Mesothelial cell of epicardium (in vitro differentiated cells): ENCODE measurements around the gene KLHDC8B. TPM values are rescaled to one million over a fixed set of nuclear protein-coding genes. Genes with fewer than 3 reads are reported as not detected.
A peak's percentile ranks its signal among the peaks of the same experiment; 100 is the strongest.
"Not testable (repeated sequence)": the region's sequence is repeated elsewhere in the genome, so short reads cannot be mapped to it uniquely, and the experiment has no call there.

Source experiments
- DNase-seq, 2 experiments: peaks; one replicate each; pipeline ENCODE4 v3.0.0; 2021; ENCODE audit warnings: low spot score in 2 of 2; ENCODE audit not compliant: unreplicated experiment in 2 of 2
- H3K27ac Mint-ChIP-seq: 2 replicates; pipeline ENCODE4 v1.8.0; 2021; ENCODE audit warnings: mixed read lengths
- H3K27me3 Mint-ChIP-seq: 2 replicates; pipeline ENCODE4 v1.8.0; 2021; ENCODE audit warnings: low read depth, mixed read lengths
- H3K36me3 Mint-ChIP-seq: 2 replicates; pipeline ENCODE4 v1.8.0; 2021; ENCODE audit warnings: mixed read lengths
- H3K4me1 Mint-ChIP-seq: 2 replicates; pipeline ENCODE4 v1.8.0; 2021; ENCODE audit warnings: mixed read lengths
- H3K4me3 Mint-ChIP-seq: 2 replicates; pipeline ENCODE4 v1.8.0; 2021; ENCODE audit warnings: mild to moderate bottlenecking, moderate library complexity, mixed read lengths
- H3K9me3 Mint-ChIP-seq: 2 replicates; pipeline ENCODE4 v1.8.0; 2021; ENCODE audit warnings: mixed read lengths
- CTCF ChIP-seq: fragments of 200-600 bp; sonication (generic); IDR thresholded peaks from one replicate; pipeline ENCODE4 v1.5.0; 2021; ENCODE audit warnings: antibody characterized with exemption; ENCODE audit not compliant: unreplicated experiment
- total RNA-seq: library from RNA; stranded (reverse); gene quantifications from 3 replicates; pipeline ENCODE4 v1.2.1, GENCODE V29; 2021

The KLHDC8B gene
- total RNA-seq, 1 donor from 2014 or later = 55.5 TPM

DNA sequence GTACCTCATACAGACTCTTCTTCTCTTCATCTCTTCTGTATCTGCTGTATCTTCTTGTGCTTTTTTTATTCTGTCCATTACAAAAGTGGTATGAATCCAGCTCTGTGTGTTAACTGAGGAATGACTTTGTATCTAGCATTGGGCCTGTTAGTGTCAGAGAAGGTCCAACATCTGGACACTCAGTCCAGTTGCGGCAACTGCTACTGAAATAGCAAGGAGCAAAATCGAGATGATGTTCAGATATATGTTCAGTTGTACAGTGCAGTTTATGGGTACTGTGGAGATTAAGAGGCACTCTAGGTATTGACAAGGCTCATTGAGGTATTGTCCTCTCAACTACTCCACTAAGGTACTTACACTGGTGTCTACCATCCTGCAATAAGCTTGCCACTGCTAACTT, 42.6 kb downstream of the KLHDC8B start:
- H3K36me3 Mint-ChIP-seq = peaks cover 10% of the 10 kb centered on the region
- H3K27ac Mint-ChIP-seq = no peak overlapping the region
- peaks cover 22% of the 10 kb centered on the region for H3K9me3 Mint-ChIP-seq
- H3K27me3 Mint-ChIP-seq = no peaks in the 10 kb centered on the region
- peaks cover 3% of the 10 kb centered on the region for H3K4me1 Mint-ChIP-seq
- no peak for TF ChIP-seq CTCF
- DNase-seq = no peak
- no peak overlapping the region for H3K4me3 Mint-ChIP-seq

- peaks cover 28% of the 10 kb centered on the region for H3K9me3 Mint-ChIP-seq
- H3K4me3 Mint-ChIP-seq, DNase-seq, H3K27ac Mint-ChIP-seq, H3K4me1 Mint-ChIP-seq, H3K27me3 Mint-ChIP-seq: not testable (repeated sequence)
- peaks cover 18% of the 10 kb centered on the region for H3K36me3 Mint-ChIP-seq
Observed at GRCh38 chr3:49216687-49217086, 45.3 kb downstream of the KLHDC8B start.

DNA sequence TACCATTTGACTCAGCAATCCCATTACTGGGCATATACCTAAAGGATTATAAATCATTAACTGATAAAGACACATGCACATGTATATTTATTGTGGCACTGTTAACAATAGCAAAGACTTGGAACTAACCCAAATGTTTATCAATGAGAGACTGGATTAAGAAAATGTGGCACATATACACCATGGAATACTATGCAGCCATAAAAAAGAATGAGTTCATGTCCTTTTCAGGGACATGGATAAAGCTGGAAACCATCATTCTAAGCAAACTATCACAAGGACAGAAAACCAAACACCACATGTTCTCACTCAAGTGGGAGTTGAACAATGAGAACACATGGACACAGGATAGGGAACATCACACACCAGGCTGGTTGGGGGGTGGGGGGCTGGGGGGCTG, 45.7 kb downstream of the KLHDC8B start:
- not testable (repeated sequence) for H3K4me1 Mint-ChIP-seq, H3K4me3 Mint-ChIP-seq

DNA sequence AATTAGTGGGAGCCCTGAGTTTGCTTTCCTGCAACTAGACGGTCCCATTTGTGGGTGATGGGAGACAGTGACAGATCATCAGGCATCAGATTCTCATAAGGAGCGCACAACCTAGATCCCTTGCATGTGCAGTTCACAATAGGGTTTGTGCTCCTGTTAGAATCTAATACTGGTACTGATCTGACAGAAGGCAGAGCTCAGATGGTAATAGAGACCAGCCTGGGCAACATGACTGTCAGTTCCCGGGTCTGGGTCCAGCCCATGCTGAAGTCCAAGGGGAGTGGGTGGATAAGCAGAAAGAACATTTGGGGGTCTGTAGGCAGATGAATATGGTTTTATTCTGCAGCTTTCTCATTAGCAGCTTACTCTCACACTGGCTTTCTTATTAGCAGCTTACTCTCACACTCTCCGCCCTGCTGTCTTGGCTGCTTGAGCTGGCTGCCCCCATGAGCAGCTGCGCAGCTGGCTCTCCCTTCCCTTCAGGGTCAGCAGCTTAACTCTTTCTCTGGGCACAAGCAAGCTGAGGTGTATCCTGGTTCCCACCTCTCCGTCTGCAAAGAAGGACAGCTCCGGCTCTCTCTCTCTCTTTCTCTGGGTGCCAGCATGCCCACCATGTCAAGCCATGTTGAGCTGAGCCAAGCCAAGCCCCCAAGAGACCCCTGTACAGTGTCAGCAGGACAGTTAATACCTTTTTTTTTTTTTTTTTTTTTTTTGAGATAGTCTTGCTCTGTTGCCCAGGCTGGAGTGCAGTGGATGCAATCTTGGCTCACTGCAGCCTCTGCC, 46.5 kb downstream of the KLHDC8B start:
- Mint-ChIP-seq H3K4me3 (no peak overlapping the region), H3K9me3 (peaks cover 28% of the 10 kb centered on the region), H3K4me1 (peaks cover 9% of the 10 kb centered on the region), H3K36me3 (peaks cover 18% of the 10 kb centered on the region), H3K27me3 (no peaks in the 10 kb centered on the region), H3K27ac (peak overlapping the region; percentile 87)
- no peak for TF ChIP-seq CTCF
- no peak for DNase-seq

More for the DNA sequence above, 45.7 kb downstream of the KLHDC8B start:
- Mint-ChIP-seq H3K9me3 (peaks cover 28% of the 10 kb centered on the region), H3K36me3 (peaks cover 18% of the 10 kb centered on the region)
- DNase-seq, H3K27me3 Mint-ChIP-seq, H3K27ac Mint-ChIP-seq: not testable (repeated sequence)

DNA sequence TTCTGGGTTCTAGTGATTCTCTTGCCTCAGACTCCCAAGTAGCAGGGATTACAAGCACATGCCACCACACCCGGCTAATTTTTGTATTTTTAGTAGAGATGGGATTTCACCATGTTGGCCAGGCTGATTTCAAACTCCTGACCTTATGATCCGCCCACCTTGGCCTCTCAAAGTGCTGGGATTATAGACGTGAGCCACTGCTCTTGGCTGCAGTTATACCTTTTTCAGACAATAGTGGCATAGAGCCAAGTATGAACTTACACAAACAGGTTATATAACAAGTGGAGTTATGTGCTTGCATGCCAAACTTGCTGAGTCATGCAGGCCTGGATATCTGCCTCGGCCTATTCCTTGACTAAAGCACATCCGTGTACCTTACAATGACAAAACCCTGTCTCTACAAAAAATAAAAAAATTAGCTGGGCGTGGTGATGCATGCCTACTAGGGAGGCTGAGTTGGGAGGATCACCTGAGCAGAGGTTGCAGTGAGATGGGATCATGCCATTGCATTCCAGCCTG, 47.1 kb downstream of the KLHDC8B start:
- H3K4me3 Mint-ChIP-seq, DNase-seq, H3K4me1 Mint-ChIP-seq, H3K27me3 Mint-ChIP-seq: not testable (repeated sequence)
- peaks cover 28% of the 10 kb centered on the region for H3K9me3 Mint-ChIP-seq
- peaks cover 18% of the 10 kb centered on the region for H3K36me3 Mint-ChIP-seq
- peak overlapping the region; percentile 87 for H3K27ac Mint-ChIP-seq

DNA sequence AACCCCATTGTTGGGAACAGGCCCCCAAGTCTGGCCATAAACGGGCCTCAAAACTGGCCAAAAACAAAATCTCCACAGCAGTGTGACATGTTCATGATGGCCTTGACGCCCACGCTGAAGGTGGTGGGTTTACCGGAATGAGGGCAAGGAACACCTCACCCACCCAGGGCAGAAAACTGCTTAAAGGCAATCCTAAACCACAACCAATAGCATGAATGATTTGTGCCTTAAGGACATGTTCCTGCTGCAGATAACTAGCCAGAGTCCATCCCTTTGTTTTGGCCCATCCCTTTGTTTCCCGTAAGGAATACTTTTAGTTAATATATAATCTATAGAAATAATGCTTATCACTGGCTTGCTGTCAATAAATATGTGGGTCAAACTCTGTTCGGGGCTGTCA, 47.7 kb downstream of the KLHDC8B start:
- no peak for DNase-seq
- peaks cover 15% of the 10 kb centered on the region for H3K36me3 Mint-ChIP-seq
- peaks cover 29% of the 10 kb centered on the region for H3K9me3 Mint-ChIP-seq
- H3K4me3 Mint-ChIP-seq = no peak overlapping the region
- TF ChIP-seq CTCF = no peak
- H3K4me1 Mint-ChIP-seq = peaks cover 9% of the 10 kb centered on the region
- H3K27me3 Mint-ChIP-seq = no peaks in the 10 kb centered on the region
- no peak overlapping the region for H3K27ac Mint-ChIP-seq

GRCh38 chr3:49220985-49221563, 49.7 kb downstream of the KLHDC8B start:
- H3K27ac Mint-ChIP-seq, H3K36me3 Mint-ChIP-seq, H3K4me3 Mint-ChIP-seq, DNase-seq, H3K27me3 Mint-ChIP-seq, H3K4me1 Mint-ChIP-seq: not testable (repeated sequence)
- H3K9me3 Mint-ChIP-seq = peaks cover 28% of the 10 kb centered on the region
